Measurements from ENCODE around the gene INF2. TPM values are rescaled to one million over a fixed set of nuclear protein-coding genes. Genes with fewer than 3 reads are reported as not detected.

Gene INF2
- total RNA-seq, 5 donors from 2014 or later (not counting 1 experiment from before 2014, with no cell fraction given) = 72.7 to 128 (median 83.7) TPM

GRCh38 chr14:104700747-104701217, 11.4 kb downstream of the INF2 start:
- CTCF ChIA-PET = no interaction called here
- no peak overlapping the region for H3K27ac Mint-ChIP-seq

GRCh38 chr14:104701383-104702076, 12.1 kb downstream of the INF2 start:
- Histone ChIP-seq H3K4me3 (ENCODE audit: control insufficient read depth in 1 of 2, extremely low read depth in 1 of 2, low read length in 1 of 2) (no peak overlapping the region), H3K9me3 (no peaks in the 10 kb centered on the region), H3K36me3 (ENCODE audit: control insufficient read depth in 2 of 2, extremely low read depth in 1 of 2, insufficient read depth in 1 of 2, low read length in 1 of 2) (peaks cover 7 to 26% of the 10 kb centered on the region in 2 donors), H3K27me3 (replicated peaks in 1 of 2; ENCODE audit: control insufficient read depth in 2 of 2, extremely low read depth in 1 of 2, insufficient read depth in 2 of 2, low read length in 1 of 2) (no peaks in the 10 kb centered on the region), H3K4me1 (ENCODE audit: control insufficient read depth in 1 of 2, extremely low read depth in 1 of 2, insufficient read depth in 2 of 2, low read length in 2 of 2) (peaks cover 0 to under 1% of the 10 kb centered on the region in 2 experiments), H3K27ac (ENCODE audit: low read length) (no peak overlapping the region)
- Mint-ChIP-seq H3K27me3 (no peaks in the 10 kb centered on the region), H3K36me3 (peaks cover 6% of the 10 kb centered on the region), H3K9me3 (no peaks in the 10 kb centered on the region), H3K4me3 (no peak overlapping the region), H3K27ac (no peak overlapping the region), H3K4me1 (peaks cover 4 to 15% (median 12%) of the 10 kb centered on the region in 3 donors)
- DNase-seq (no peak), ATAC-seq (replicated peaks in 1 of 4) (no peak)
- ChIA-PET POLR2A (no interaction called here), CTCF (no interaction called here)
- WGBS (ENCODE audit: insufficient coverage) = 93% methylated on average over 41 of the region's 46 CpGs

More at GRCh38 chr14:104700747-104701217, 11.4 kb downstream of the INF2 start:
- Histone ChIP-seq H3K27me3 (replicated peaks in 1 of 2; ENCODE audit: control insufficient read depth in 2 of 2, extremely low read depth in 1 of 2, insufficient read depth in 2 of 2, low read length in 1 of 2) (no peaks in the 10 kb centered on the region), H3K36me3 (ENCODE audit: control insufficient read depth in 2 of 2, extremely low read depth in 1 of 2, insufficient read depth in 1 of 2, low read length in 1 of 2) (peaks cover 10 to 26% of the 10 kb centered on the region in 2 donors), H3K27ac (ENCODE audit: low read length) (no peak overlapping the region), H3K9me3 (no peaks in the 10 kb centered on the region), H3K4me3 (ENCODE audit: control insufficient read depth in 1 of 2, extremely low read depth in 1 of 2, low read length in 1 of 2) (no peak overlapping the region), H3K4me1 (ENCODE audit: control insufficient read depth in 1 of 2, extremely low read depth in 1 of 2, insufficient read depth in 2 of 2, low read length in 2 of 2) (peaks cover under 1 to 8% of the 10 kb centered on the region in 2 experiments)
- WGBS (ENCODE audit: insufficient coverage) = 89% methylated on average over 13 of the region's 22 CpGs
- ATAC-seq (replicated peaks in 1 of 4) (no peak), DNase-seq (no peak)
- H3K4me3 Mint-ChIP-seq = no peak overlapping the region
- H3K4me1 Mint-ChIP-seq = peaks cover 12 to 20% (median 20%) of the 10 kb centered on the region in 3 donors
- H3K9me3 Mint-ChIP-seq = no peaks in the 10 kb centered on the region
- peaks cover 10% of the 10 kb centered on the region for H3K36me3 Mint-ChIP-seq
- no peaks in the 10 kb centered on the region for H3K27me3 Mint-ChIP-seq
- POLR2A ChIA-PET = no interaction called here

GRCh38 chr14:104702106-104702505, 12.7 kb downstream of the INF2 start:
- H3K27ac Mint-ChIP-seq = no peak overlapping the region
- peaks cover 7 to 26% of the 10 kb centered on the region in 2 donors for H3K36me3 ChIP-seq (ENCODE audit: control insufficient read depth in 2 of 2, extremely low read depth in 1 of 2, insufficient read depth in 1 of 2, low read length in 1 of 2)

GRCh38 chr14:104702673-104703072, 13.3 kb downstream of the INF2 start:
- no peak overlapping the region for H3K4me3 ChIP-seq (ENCODE audit: control insufficient read depth in 1 of 2, extremely low read depth in 1 of 2, low read length in 1 of 2)
- no peaks in the 10 kb centered on the region for H3K27me3 ChIP-seq (replicated peaks in 1 of 2; ENCODE audit: control insufficient read depth in 2 of 2, extremely low read depth in 1 of 2, insufficient read depth in 2 of 2, low read length in 1 of 2)
- ChIA-PET POLR2A (no interaction called here), CTCF (no interaction called here)
- Mint-ChIP-seq H3K4me3 (no peak overlapping the region), H3K27ac (no peak overlapping the region), H3K36me3 (peaks cover 6% of the 10 kb centered on the region), H3K4me1 (peaks cover 3 to 11% (median 8%) of the 10 kb centered on the region in 3 donors), H3K27me3 (no peaks in the 10 kb centered on the region), H3K9me3 (no peaks in the 10 kb centered on the region)
- no peaks in the 10 kb centered on the region for H3K9me3 ChIP-seq
- DNase-seq (no peak), ATAC-seq (replicated peaks in 1 of 4) (no peak)
- H3K27ac ChIP-seq (ENCODE audit: low read length) = no peak overlapping the region
- peaks cover 7 to 26% of the 10 kb centered on the region in 2 donors for H3K36me3 ChIP-seq (ENCODE audit: control insufficient read depth in 2 of 2, extremely low read depth in 1 of 2, insufficient read depth in 1 of 2, low read length in 1 of 2)
- H3K4me1 ChIP-seq (ENCODE audit: control insufficient read depth in 1 of 2, extremely low read depth in 1 of 2, insufficient read depth in 2 of 2, low read length in 2 of 2) = no peaks in the 10 kb centered on the region
- 100% methylated on average over 4 of the region's 4 CpGs for WGBS (ENCODE audit: insufficient coverage)

More at GRCh38 chr14:104702106-104702505, 12.7 kb downstream of the INF2 start:
- no peak overlapping the region for H3K4me3 Mint-ChIP-seq
- ChIA-PET CTCF (no interaction called here), POLR2A (no interaction called here)
- 89% methylated on average over 12 of the region's 12 CpGs for WGBS (ENCODE audit: insufficient coverage)
- H3K27ac ChIP-seq (ENCODE audit: low read length) = no peak overlapping the region
- no peak overlapping the region for H3K4me3 ChIP-seq (ENCODE audit: control insufficient read depth in 1 of 2, extremely low read depth in 1 of 2, low read length in 1 of 2)
- DNase-seq = no peak
- no peaks in the 10 kb centered on the region for H3K9me3 Mint-ChIP-seq
- peaks cover 6% of the 10 kb centered on the region for H3K36me3 Mint-ChIP-seq
- H3K4me1 ChIP-seq (ENCODE audit: control insufficient read depth in 1 of 2, extremely low read depth in 1 of 2, insufficient read depth in 2 of 2, low read length in 2 of 2) = no peaks in the 10 kb centered on the region
- H3K27me3 Mint-ChIP-seq = no peaks in the 10 kb centered on the region
- H3K9me3 ChIP-seq = no peaks in the 10 kb centered on the region
- no peaks in the 10 kb centered on the region for H3K27me3 ChIP-seq (replicated peaks in 1 of 2; ENCODE audit: control insufficient read depth in 2 of 2, extremely low read depth in 1 of 2, insufficient read depth in 2 of 2, low read length in 1 of 2)
- no peak for ATAC-seq (replicated peaks in 1 of 4)
- H3K4me1 Mint-ChIP-seq = peaks cover 4 to 15% (median 11%) of the 10 kb centered on the region in 3 donors

GRCh38 chr14:104703269-104703668, 13.9 kb downstream of the INF2 start:
- no peaks in the 10 kb centered on the region for H3K27me3 ChIP-seq (replicated peaks in 1 of 2; ENCODE audit: control insufficient read depth in 2 of 2, extremely low read depth in 1 of 2, insufficient read depth in 2 of 2, low read length in 1 of 2)
- ChIA-PET POLR2A (no interaction called here), CTCF (interaction anchor here in 1 of 2 donors (0.5 kb wide), 1 partner anchor 842 kb away, joined by 3 read pairs; no protein-coding TSS in a partner anchor)
- H3K9me3 ChIP-seq = no peaks in the 10 kb centered on the region
- Mint-ChIP-seq H3K9me3 (no peaks in the 10 kb centered on the region), H3K4me1 (peaks cover 3 to 6% (median 6%) of the 10 kb centered on the region in 3 donors), H3K36me3 (peaks cover 6% of the 10 kb centered on the region), H3K27ac (no peak overlapping the region), H3K4me3 (no peak overlapping the region), H3K27me3 (no peaks in the 10 kb centered on the region)
- peaks cover 0 to 2% of the 10 kb centered on the region in 2 experiments for H3K4me1 ChIP-seq (ENCODE audit: control insufficient read depth in 1 of 2, extremely low read depth in 1 of 2, insufficient read depth in 2 of 2, low read length in 2 of 2)
- peaks cover 7 to 26% of the 10 kb centered on the region in 2 donors for H3K36me3 ChIP-seq (ENCODE audit: control insufficient read depth in 2 of 2, extremely low read depth in 1 of 2, insufficient read depth in 1 of 2, low read length in 1 of 2)
- H3K27ac ChIP-seq (ENCODE audit: low read length) = no peak overlapping the region
- H3K4me3 ChIP-seq (ENCODE audit: control insufficient read depth in 1 of 2, extremely low read depth in 1 of 2, low read length in 1 of 2) = no peak overlapping the region
- DNase-seq (no peak), ATAC-seq (replicated peaks in 1 of 4) (no peak)
- WGBS (ENCODE audit: insufficient coverage) = 99% methylated on average over 28 of the region's 28 CpGs

- no peak for ATAC-seq (replicated peaks in 1 of 4)
- peaks cover 7 to 26% of the 10 kb centered on the region in 2 donors for H3K36me3 ChIP-seq (ENCODE audit: control insufficient read depth in 2 of 2, extremely low read depth in 1 of 2, insufficient read depth in 1 of 2, low read length in 1 of 2)
- Mint-ChIP-seq H3K27me3 (no peaks in the 10 kb centered on the region), H3K9me3 (no peaks in the 10 kb centered on the region), H3K36me3 (peaks cover 6% of the 10 kb centered on the region), H3K27ac (no peak overlapping the region), H3K4me3 (no peak overlapping the region), H3K4me1 (peaks cover 0 to 3% (median 2%) of the 10 kb centered on the region in 3 donors)
- DNase-seq = no peak
- ChIA-PET POLR2A (no interaction called here), CTCF (no interaction called here)
- peaks cover 0 to 5% of the 10 kb centered on the region in 2 experiments for H3K4me1 ChIP-seq (ENCODE audit: control insufficient read depth in 1 of 2, extremely low read depth in 1 of 2, insufficient read depth in 2 of 2, low read length in 2 of 2)
- 98% methylated on average over 20 of the region's 22 CpGs for WGBS (ENCODE audit: insufficient coverage)
- H3K9me3 ChIP-seq = no peaks in the 10 kb centered on the region
- no peaks in the 10 kb centered on the region for H3K27me3 ChIP-seq (replicated peaks in 1 of 2; ENCODE audit: control insufficient read depth in 2 of 2, extremely low read depth in 1 of 2, insufficient read depth in 2 of 2, low read length in 1 of 2)
- no peak overlapping the region for H3K4me3 ChIP-seq (ENCODE audit: control insufficient read depth in 1 of 2, extremely low read depth in 1 of 2, low read length in 1 of 2)
- H3K27ac ChIP-seq (ENCODE audit: low read length) = no peak overlapping the region
These were observed 14.8 kb downstream of the INF2 start for GRCh38 chr14:104704252-104704651.
